HG03521 (cell line): ENCODE data around the gene SERAC1.
"Not testable (repeated sequence)": the region's sequence is repeated elsewhere in the genome, so short reads cannot be mapped to it uniquely, and the experiment has no call there.

ENCODE experiments used
- ATAC-seq: cut with Tn5 transposase; IDR thresholded peaks from one replicate; pipeline ENCODE4 v1.9.1; 2021; ENCODE audit warnings: mild to moderate bottlenecking, moderate library complexity; ENCODE audit not compliant: unreplicated experiment

The SERAC1 gene

DNA sequence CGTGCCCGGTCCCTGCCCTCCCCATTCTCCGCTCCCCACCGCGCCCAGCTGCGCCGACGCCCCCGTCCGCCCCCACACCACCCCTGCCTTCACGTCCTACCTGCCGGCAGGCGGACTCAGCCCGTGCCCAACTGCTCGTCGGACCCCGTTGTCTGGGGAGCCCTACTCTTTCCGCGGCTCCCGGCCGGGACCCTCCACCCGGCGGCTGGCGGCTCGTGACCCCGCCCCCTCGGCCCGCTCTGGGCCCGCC is at the start of gene SERAC1:
SERAC1 (minus strand) TSS at position 223 of the 250 bp plus-strand sequence. CDS start 9,899 bp downstream, outside the sequence.
- ATAC-seq = peak; percentile 47

DNA sequence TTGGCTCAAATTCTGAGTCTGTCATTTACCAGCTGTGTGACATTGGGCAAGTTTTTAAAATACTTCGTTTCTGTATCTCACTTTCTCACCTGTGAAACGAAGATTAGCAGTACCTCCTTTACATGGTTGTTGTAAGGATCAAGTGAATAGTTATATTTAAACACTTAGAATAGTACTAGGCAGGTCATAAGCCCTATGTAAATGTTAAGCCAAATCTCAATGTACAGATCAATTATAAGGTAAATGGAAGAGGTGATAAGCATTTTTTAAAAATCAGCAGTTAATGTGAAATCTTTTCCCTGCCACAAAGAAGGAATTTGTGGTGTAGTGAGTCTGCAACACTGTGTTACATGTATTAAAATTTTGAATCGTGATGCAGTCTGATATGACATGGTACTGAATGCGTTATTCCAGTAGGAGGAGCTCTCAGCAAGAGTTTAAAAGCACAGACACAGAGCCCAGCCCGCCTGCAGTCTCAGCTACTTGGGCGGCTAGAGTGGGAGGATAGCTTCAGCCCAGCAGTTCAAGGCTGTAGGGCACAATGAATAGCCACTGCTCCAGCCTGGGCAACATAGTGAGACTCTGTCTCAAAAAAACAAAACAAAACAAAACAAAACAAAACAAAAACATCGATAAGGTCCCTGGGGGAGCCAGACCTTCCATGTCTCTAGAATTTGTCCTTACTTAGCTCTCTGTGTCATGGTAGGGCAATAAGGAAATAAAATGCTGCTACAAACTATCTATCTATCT is 46.0 kb upstream of the SERAC1 start:
- peak; percentile 87 for ATAC-seq

DNA sequence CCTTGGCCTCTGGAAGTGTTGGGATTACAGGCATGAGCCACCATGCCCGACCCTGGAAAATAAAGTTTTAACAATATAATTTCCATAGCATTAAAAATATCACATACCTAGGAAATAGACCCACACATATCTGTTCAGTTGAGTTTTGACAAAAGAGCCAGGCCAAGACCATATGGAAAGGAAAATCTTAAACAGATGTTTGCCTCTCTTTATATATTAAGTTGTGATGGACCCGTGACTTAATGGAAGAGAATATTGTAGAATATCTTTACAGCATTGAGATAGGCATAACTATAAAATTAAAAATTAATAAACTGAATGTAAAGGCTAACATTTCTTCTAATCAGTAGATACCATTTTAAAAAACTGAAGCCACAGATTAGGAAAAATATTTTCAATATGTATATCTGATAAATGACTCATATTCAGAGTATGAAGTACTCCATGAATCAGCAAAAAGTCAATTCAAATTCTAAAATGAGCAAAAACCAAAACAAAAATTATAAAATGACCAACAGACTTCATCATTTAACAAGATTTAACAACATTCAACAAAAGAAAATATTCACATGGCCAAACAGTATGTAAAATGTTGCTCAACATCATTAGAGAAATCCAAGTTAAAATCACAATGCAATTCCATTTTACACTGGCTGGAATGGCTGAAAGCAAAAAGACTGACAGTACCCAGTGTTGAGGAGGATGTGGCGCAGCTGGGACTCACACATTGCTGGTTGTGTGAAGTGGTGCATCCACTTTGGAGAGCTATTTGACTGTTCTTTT is 43.4 kb upstream of the SERAC1 start:
- ATAC-seq = no peak

DNA sequence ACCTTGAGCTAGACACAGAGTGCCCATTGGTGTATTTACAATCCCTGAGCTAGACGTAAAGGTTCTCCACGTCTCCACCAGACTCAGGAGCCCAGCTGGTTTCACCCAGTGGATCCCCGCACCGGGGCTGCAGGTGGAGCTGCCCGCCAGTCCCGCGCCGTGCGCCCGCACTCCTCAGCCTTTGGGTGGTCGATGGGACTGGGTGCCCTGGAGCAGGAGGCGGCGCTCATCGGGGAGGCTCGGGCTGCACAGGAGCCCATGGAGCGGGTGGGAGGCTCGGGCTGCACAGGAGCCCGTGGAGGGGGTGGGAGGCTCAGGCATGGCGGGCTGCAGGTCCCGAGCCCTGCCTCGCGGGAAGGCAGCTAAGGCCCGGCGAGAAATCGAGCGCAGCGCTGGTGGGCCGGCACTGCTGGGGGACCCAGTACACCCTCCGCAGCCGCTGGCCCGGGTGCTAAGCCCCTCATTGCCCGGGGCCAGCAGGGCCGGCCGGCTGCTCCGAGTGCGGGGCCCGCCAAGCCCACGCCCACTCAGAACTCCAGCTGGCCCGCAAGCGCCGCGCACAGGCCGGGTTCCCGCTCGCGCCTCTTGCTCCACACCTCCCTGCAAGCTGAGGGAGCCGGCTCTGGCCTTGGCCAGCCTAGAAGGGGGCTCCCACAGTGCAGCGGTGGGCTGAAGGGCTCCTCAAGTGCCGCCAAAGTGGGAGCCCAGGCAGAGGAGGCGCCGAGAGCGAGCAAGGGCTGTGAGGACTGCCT is 41.7 kb upstream of the SERAC1 start:
- not testable (repeated sequence) for ATAC-seq

DNA sequence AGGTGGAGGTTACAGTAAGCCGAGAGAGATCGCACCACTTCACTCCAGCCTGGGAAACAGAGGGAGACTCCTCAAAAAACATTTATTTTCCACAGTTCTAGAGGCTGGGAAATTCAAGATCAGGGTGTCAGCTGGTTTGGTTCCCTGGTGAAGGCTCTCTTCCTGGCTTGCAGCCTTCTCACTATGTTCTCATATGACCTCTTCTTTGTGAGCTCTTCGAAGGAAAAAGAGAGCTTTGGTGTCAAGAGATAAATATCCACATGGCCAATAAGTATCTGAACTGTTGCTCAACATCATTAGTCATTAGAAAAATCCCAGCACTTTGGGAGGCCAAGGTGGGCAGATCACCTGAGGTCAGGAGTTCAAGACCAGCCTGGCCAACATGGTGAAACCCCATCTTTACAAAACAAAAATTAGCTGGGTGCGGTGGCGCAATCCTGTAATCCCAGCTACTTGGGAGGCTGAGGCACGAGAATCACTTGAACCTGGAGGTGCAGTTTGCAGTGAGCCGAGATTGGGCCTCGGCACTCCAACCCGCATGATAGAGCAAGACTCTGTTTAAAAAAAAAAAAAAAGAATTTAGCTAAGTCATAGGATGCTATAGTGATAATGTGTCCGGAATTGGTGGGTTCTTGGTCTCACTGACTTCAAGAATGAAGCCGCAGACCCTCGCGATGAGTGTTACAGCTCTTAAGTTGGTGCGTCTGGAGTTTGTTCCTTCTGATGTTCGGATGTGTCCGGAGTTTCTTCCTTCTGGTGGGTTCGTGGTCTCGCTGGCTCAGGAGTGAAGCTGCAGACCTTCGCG is 40.4 kb upstream of the SERAC1 start:
- not testable (repeated sequence) for ATAC-seq

DNA sequence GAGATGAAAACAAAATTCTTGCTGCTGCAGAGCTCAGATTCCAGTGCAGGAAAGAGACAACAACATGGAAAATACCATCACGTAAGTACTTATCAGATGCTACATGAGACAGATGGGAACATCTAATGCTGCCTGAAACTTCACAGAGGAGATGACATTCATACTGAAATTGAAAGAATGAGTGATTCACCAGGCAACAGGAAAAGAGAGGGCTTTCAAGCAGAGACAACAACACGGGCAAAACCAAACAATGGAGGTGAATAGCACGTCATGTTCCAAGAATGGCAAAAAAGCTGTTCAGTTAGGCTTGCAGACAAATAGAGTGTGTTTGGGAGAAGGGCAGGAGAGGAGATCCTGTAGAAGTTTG is 39.3 kb upstream of the SERAC1 start:
- ATAC-seq = peak; percentile 87

DNA sequence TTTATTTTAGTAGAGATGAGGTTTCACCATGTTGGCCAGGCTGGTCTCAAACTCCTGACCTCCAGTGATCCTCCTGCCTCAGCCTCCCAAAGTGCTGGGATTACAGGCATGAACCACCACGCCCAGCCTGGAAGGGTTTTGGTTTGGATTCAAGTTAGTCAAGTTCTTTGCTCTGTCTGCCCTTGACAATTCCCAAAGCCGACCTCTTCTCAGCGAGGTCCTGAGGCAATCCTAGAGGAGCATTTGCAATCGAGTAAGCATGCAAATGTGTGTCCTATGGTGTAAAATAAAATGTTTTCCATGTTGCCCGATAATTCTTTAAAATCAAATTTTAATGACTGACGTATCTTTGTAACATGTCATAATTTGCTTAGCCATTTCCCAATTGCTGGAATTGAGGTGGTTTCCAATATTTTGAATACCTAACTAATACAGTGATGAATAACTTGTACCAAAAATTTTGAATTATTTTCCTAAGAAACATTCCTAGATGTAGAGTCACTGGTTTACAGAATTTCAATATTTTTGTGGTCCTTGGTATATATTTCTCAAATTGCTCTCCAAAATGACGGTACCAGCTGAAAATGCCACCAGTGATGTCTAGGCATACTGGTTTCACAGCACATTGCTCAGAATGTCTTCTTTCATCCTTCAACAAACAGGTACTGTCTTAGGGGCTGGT is 38.8 kb upstream of the SERAC1 start:
- ATAC-seq = peak; percentile 20

DNA sequence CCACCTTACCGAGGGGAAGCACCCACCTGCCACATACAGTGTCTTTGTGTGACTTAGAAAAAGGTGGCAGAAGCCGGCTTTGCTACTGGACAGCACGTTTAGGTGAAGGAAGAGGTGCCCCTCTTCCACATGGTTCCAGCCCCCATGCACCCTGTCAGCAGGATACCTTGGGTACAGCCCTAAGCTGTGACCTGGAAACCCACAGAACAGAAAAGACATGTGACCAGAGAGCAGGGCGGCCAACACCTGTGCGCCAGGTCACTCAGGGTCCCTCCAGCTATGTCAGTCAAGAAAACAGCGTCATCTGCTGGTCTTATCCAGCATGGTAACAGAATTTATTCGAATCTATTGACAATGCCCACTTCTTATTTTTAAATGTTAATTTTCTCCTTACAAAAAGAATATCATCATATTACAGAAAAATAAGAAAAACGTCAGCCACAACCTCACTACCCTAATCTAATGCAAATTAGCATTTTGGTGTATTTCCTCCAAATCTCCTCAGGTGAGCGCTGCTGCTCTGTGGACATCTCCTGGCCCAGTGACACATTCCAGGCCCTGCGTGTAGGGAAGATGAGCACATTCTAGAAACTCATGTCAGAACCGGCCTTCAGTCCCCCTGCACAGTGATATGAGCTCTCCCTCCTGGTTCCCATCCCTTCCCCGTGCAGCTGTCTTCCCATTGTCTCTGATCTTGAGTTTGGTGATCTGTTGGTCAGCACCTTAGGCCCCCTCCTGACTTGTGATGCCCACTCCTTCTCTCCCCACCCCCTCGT is 37.3 kb upstream of the SERAC1 start:
- ATAC-seq = no peak

DNA sequence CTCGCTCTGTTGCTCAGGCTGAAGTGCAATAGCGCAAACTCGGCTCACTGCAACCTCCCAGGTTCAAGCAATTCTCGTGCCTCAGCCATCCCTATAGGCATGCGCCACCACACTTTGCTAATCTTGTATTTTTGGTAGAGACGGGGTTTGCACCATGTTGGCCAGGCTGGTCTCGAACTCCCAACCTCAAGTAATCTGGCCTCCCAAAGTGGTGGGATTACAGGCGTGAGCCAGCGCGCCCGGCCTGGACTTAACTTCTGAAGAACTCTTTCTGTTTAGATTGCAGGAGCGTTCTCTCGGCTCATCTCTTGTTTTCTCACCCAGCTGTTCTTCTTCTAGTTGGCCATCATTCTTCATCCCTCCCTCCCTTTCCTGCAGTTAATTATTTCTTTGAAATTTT is 30.4 kb upstream of the SERAC1 start:
- ATAC-seq = no peak

DNA sequence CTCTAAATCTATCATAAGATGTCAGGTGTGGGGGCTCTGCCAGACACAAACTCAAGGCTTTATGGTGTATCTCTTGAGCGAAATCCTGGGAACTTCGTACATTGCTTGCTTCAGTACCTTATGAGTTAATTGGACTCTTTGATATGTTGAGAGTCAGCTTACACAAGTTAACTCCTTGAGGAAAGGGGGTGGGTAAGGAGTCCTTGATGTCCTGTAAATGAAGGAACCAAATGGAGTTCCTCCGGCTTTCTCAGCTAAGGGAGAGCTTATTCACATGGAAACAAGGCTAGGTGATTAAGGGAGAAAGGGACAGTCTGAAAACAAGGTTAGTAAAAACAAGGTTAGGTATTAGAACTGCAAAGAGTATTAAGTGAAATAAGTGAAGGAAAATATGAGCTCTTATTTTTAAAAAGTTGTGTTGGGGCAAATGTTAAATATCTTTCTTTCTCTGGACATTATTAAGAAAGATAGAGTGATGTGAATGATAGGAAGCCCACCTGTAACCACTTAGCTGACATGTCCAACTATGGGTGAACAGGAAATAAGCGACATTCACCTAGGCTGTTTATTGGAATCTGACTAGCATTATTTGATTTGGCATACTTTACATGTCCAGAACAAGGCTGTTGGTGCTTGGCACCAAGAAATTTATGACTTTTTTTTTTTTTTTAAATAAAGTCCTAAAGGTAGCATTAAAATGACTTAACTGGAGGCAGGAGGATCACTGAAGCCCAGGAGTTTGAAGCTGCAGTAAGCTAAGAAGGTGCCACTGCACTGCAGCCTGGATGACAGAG is 26.6 kb upstream of the SERAC1 start:
- ATAC-seq = no peak

DNA sequence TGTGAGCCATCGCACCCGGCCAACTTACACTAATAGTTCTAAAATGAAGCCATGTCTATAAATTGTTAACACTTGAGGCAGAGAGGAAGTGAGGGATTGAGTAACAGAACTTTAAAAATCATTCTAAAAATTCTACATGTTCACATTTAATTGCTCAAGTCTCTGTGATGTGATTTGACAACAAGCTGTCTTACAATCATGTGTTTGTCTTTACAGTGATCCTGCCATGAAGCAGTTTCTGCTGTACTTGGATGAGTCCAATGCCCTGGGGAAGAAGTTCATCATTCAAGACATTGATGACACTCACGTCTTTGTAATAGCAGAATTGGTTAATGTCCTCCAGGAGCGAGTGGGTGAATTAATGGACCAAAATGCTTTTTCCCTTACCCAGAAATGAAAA is 23.7 kb upstream of the SERAC1 start:
- no peak for ATAC-seq

DNA sequence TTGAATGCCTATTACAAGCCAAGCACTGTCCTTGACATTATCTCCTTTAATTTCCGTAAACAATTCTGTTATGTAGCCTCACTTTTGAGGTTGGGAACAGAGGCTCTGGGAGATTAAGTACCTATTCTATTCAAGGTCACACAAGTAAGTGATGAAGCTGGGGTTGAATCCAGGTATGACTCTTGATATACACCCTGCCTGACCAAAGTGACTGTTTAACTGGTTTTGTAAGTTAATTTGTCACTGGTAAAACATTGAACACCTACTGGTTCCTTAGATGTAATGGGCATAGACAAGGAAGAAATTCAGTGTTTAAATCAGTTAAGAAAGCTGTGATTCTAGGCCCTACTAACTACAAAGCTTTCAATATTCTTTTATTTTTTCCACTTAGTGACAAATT is 23.0 kb upstream of the SERAC1 start:
- no peak for ATAC-seq

DNA sequence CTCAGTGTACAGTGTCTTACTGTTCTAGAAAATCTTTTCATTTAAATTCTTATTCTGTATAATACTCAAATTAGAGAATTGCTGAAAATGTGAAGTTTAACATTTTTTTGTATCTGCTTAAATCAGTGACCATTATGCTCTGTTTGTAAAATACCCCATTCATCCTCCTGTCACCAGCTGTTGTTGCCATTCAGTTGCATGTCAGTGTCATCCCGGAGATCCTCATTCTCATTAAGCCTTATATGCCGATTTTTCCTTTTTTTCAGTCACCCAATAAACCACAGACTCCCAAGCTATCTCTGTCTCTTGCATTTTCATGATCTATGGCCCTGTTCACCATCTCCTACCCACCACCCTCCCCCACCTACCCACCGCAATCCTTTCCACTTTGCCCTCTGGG is 20.5 kb upstream of the SERAC1 start:
- ATAC-seq = no peak

DNA sequence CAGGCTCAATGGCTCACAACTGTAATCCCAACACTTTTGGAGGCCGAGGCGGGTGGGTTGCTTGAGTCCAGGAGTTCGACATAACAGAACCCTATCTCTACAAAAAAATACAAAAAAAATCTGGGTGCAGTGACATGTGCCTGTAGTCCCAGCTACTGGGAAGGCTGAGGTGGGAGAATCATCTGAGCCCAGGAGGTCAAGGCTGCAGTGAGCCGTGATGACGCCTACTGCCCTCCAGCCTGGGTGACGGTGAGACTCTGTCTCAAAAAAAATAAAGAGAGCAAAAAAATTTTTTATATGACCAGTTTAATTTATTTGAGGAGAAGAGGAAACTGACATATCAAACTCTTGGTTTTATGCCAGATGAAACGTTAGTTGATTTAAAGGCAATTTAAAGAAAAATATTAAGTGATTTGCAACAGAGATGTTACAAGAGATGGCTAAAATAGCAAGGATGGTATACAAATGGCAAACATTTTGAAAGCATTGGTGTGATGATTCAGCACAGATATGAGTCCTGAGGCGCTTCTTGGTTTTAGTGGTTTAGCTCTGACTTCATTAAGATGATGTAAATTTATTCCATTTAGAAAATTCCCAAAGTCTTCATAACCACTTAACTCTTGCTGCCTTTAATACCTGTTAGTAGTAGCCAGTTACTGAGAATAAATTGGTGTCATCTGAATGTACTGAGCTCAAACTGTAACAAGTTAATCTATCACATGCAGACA is 17.8 kb upstream of the SERAC1 start:
- no peak for ATAC-seq

DNA sequence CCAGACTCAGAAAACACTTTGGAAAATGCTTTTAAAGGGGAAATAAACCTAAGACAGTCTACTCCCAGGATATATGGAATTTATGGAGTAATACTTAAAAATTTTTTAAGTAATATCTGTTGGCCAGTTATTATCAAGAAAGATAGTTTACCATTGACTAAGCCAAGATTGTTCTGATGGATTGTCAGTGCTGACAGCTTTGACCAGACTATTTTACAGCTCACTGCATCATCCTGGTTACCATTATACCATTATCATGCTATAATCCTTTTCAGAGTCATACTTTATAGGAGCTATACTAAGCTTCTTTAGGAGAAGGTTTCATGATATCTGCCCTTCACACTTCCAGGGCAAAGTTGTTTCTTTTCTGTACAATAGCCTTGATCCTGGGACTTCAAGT is 16.5 kb upstream of the SERAC1 start:
- no peak for ATAC-seq

DNA sequence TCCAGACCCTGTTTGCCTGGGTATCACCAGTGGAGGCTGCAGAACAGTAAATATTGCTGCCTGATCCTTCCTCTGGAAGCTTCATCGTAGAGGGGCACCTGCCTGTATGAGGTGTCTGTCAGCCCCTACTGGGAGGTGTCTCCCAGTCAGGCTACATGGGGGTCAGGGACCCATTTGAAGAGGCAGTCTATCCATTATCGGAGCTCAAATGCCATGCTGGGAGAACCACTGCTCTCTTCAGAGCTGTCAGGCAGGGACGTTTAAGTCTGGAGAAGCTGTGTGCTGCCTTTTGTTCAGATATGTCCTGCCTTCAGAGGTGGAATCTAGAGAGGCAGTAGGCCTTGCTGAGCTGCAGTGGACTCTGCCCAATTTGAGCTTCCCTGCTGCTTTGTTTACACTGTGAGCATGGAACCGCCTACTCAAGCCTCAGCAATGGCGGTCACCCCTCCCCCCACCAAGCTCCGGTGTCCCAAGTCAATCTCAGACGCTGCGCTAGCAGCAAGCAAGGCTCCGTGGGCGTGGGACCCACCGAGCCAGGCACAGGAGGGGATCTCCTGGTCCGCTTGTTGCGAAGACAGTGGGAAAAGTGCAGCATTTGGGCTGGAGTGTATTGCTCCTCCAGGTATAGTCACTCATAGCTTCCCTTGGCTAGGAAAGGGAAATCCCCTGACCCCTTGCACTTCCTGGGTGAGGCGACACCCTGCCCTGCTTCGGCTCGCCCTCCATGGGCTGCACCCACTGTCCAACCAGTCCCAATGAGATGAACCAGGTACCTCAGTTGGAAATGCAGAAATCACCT is 15.3 kb upstream of the SERAC1 start:
- not testable (repeated sequence) for ATAC-seq

DNA sequence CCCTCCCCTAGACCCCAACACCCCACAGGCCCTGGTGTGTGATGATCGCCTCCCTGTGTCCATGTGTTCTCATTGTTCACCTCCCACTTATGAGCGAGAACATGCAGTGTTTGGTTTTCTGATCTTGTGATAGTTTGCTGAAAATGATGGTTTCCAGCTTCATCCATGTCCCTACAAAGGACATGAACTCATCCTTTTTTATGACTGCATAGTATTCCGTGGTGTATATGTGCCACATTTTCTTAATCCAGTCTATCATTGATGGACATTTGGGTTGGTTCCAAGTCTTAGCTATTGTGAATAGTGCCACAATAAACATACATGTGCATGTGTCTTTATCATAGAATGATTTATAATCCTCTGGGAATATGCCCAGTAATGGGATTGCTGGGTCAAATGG is 9.7 kb upstream of the SERAC1 start:
- ATAC-seq = not testable (repeated sequence)

DNA sequence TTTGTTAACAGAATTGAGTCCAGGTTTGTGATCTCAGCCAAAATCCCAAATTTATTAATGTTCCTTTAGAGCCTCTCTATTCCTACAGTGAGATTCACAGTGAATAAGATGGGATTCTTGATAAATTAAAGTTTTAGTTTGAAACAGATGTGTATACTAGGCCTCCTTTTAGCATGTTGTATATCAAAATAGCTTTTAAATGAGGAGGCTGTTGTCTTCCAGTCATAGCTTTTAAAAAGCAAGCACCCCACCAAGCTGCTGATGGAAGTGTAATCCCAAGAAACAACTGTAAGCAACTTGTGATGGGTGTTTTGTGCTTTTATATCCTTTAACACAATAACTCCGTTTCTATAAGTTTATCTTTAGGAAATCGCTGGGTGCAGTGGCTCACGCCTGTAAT is 7.0 kb upstream of the SERAC1 start:
- ATAC-seq = no peak
